ENCODE results near the gene CSNK1D.

CSNK1D gene

GRCh38 chr17:82247182-82247823 is 26.2 kb downstream of the CSNK1D start:
- H3K14ac ChIP-seq (ENCODE audit: low read length), result no peak overlapping the region

DNA sequence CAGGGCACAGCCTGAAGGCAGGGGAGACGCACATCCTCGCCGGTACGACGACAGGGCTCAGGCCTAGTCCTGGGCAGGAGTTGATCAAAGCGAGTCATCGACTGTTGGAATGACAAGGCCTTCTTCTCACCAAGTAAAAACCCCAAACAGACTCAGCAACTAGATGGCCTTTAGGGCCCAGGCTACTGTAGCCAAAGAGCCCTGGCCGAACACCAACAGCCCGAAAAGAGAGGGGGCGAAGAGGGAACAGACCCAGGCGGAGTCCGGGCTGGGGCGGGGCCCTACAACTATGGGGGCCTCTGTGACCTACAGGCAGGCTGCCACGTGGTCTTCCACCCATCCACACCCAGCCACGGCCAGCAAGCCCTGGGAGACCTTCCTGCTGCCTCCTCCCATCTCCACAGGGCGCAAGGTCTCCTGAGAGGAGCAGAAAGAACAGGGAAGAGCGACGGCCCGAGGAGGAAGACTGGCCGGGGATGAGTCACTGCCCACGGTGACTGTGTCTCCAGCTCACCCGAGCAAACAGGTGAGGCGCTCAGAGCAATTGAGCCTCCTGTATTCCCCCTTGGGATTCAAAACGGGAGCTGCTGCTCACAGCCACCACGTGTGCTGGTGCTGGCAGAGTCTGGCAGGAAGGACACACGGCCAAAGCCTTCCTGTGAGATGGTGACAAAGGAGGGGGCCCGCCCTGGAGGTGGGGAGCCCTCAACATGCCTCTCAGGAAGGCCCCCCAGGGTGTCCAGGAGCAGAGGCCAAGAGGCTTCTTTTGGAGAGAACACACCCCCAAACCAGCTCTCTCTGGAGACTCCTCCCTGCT is 26.9 kb downstream of the CSNK1D start:
- Histone ChIP-seq H3K4ac (ENCODE audit: low read depth, low read length) (no peak overlapping the region), H3K4me3 (ENCODE audit: low read depth, low read length) (no peak overlapping the region), H3K79me2 (ENCODE audit: control insufficient read depth, insufficient read depth, low read length, poor library complexity) (no peaks in the 10 kb centered on the region), H3K27me3 (ENCODE audit: insufficient read depth, low read length) (no peaks in the 10 kb centered on the region), H4K12ac (ENCODE audit: low read depth, low read length) (no peak overlapping the region), H3K18ac (ENCODE audit: low read length) (peak overlapping the region; percentile 27), H3K4me2 (ENCODE audit: low read length) (no peak overlapping the region), H2BK12ac (ENCODE audit: low read length) (no peak overlapping the region), H3K27ac (ENCODE audit: low read depth, low read length) (no peak overlapping the region), H3K9ac (ENCODE audit: low read length) (no peak overlapping the region), H3K23ac (ENCODE audit: low read length) (no peak overlapping the region), H3K9me3 (ENCODE audit: insufficient read depth, low read depth, low read length) (peaks cover 1% of the 10 kb centered on the region), H3K36me3 (ENCODE audit: control insufficient read depth in 1 of 2, insufficient read depth in 2 of 2, low read length in 2 of 2) (peaks cover 96% of the 10 kb centered on the region in 2 experiments), H4K8ac (ENCODE audit: low read depth, low read length) (no peak overlapping the region), H4K91ac (ENCODE audit: low read depth, low read length) (no peak overlapping the region), H2BK120ac (ENCODE audit: insufficient read depth, low read length, poor library complexity) (no peak overlapping the region), H3K79me1 (ENCODE audit: low read length) (no peaks in the 10 kb centered on the region), H2AFZ (ENCODE audit: insufficient read depth, low read length, poor library complexity) (no peak overlapping the region), H2AK5ac (ENCODE audit: low read length) (no peak overlapping the region), H3K4me1 (ENCODE audit: control insufficient read depth in 1 of 2, insufficient read depth in 2 of 2, low read length in 2 of 2) (peaks cover 0 to 3% of the 10 kb centered on the region in 2 experiments), H3K14ac (ENCODE audit: low read length) (no peak overlapping the region), H2BK5ac (ENCODE audit: low read depth, low read length, poor library complexity) (no peak overlapping the region)
- DNase-seq, result peak in 1 of 2 donors; percentile 49
- WGBS (ENCODE audit: extremely low coverage, insufficient coverage, insufficient read length), result no CpG with 5 or more reads among the region's 27 CpGs

More at GRCh38 chr17:82247182-82247823, 26.2 kb downstream of the CSNK1D start:
- Histone ChIP-seq H4K8ac (ENCODE audit: low read depth, low read length) (no peak overlapping the region), H3K36me3 (ENCODE audit: control insufficient read depth in 1 of 2, insufficient read depth in 2 of 2, low read length in 2 of 2) (peaks cover 97 to 98% of the 10 kb centered on the region in 2 experiments), H2BK120ac (ENCODE audit: insufficient read depth, low read length, poor library complexity) (no peak overlapping the region), H2BK5ac (ENCODE audit: low read depth, low read length, poor library complexity) (no peak overlapping the region), H3K18ac (ENCODE audit: low read length) (peak overlapping the region; percentile 27), H3K4ac (ENCODE audit: low read depth, low read length) (no peak overlapping the region), H3K9ac (ENCODE audit: low read length) (no peak overlapping the region), H3K4me1 (ENCODE audit: control insufficient read depth in 1 of 2, insufficient read depth in 2 of 2, low read length in 2 of 2) (peaks cover 0 to under 1% of the 10 kb centered on the region in 2 experiments), H3K79me1 (ENCODE audit: low read length) (no peaks in the 10 kb centered on the region), H3K9me3 (ENCODE audit: insufficient read depth, low read depth, low read length) (peaks cover under 1% of the 10 kb centered on the region), H2AK5ac (ENCODE audit: low read length) (no peak overlapping the region), H3K4me3 (ENCODE audit: low read depth, low read length) (no peak overlapping the region), H3K23ac (ENCODE audit: low read length) (no peak overlapping the region), H4K12ac (ENCODE audit: low read depth, low read length) (no peak overlapping the region), H3K79me2 (ENCODE audit: control insufficient read depth, insufficient read depth, low read length, poor library complexity) (no peaks in the 10 kb centered on the region), H2BK12ac (ENCODE audit: low read length) (no peak overlapping the region), H3K4me2 (ENCODE audit: low read length) (no peak overlapping the region), H4K91ac (ENCODE audit: low read depth, low read length) (no peak overlapping the region), H2AFZ (ENCODE audit: insufficient read depth, low read length, poor library complexity) (no peak overlapping the region), H3K27me3 (ENCODE audit: insufficient read depth, low read length) (no peaks in the 10 kb centered on the region), H3K27ac (ENCODE audit: low read depth, low read length) (no peak overlapping the region)
- no CpG with 5 or more reads among the region's 22 CpGs for WGBS (ENCODE audit: extremely low coverage, insufficient coverage, insufficient read length)
- DNase-seq, result peak in 1 of 2 donors; percentile 17

GRCh38 chr17:82246040-82246364 is 27.5 kb downstream of the CSNK1D start:
- Histone ChIP-seq H3K27ac (ENCODE audit: low read depth, low read length) (no peak overlapping the region), H3K9me3 (ENCODE audit: insufficient read depth, low read depth, low read length) (peaks cover 1% of the 10 kb centered on the region), H4K12ac (ENCODE audit: low read depth, low read length) (no peak overlapping the region), H3K9ac (ENCODE audit: low read length) (no peak overlapping the region), H3K18ac (ENCODE audit: low read length) (no peak overlapping the region), H3K79me2 (ENCODE audit: control insufficient read depth, insufficient read depth, low read length, poor library complexity) (no peaks in the 10 kb centered on the region), H2AK5ac (ENCODE audit: low read length) (no peak overlapping the region), H4K8ac (ENCODE audit: low read depth, low read length) (no peak overlapping the region), H2BK12ac (ENCODE audit: low read length) (no peak overlapping the region), H2BK5ac (ENCODE audit: low read depth, low read length, poor library complexity) (no peak overlapping the region), H2AFZ (ENCODE audit: insufficient read depth, low read length, poor library complexity) (no peak overlapping the region), H3K14ac (ENCODE audit: low read length) (no peak overlapping the region), H3K4me1 (ENCODE audit: control insufficient read depth in 1 of 2, insufficient read depth in 2 of 2, low read length in 2 of 2) (peaks cover 0 to 3% of the 10 kb centered on the region in 2 experiments), H3K23ac (ENCODE audit: low read length) (no peak overlapping the region), H2BK120ac (ENCODE audit: insufficient read depth, low read length, poor library complexity) (no peak overlapping the region), H4K91ac (ENCODE audit: low read depth, low read length) (no peak overlapping the region), H3K4ac (ENCODE audit: low read depth, low read length) (no peak overlapping the region), H3K4me3 (ENCODE audit: low read depth, low read length) (no peak overlapping the region), H3K4me2 (ENCODE audit: low read length) (no peak overlapping the region), H3K27me3 (ENCODE audit: insufficient read depth, low read length) (no peaks in the 10 kb centered on the region), H3K79me1 (ENCODE audit: low read length) (no peaks in the 10 kb centered on the region), H3K36me3 (ENCODE audit: control insufficient read depth in 1 of 2, insufficient read depth in 2 of 2, low read length in 2 of 2) (peaks cover 94% of the 10 kb centered on the region in 2 experiments)
- no peak for DNase-seq
- no CpG with 5 or more reads among the region's 5 CpGs for WGBS (ENCODE audit: extremely low coverage, insufficient coverage, insufficient read length)

DNA sequence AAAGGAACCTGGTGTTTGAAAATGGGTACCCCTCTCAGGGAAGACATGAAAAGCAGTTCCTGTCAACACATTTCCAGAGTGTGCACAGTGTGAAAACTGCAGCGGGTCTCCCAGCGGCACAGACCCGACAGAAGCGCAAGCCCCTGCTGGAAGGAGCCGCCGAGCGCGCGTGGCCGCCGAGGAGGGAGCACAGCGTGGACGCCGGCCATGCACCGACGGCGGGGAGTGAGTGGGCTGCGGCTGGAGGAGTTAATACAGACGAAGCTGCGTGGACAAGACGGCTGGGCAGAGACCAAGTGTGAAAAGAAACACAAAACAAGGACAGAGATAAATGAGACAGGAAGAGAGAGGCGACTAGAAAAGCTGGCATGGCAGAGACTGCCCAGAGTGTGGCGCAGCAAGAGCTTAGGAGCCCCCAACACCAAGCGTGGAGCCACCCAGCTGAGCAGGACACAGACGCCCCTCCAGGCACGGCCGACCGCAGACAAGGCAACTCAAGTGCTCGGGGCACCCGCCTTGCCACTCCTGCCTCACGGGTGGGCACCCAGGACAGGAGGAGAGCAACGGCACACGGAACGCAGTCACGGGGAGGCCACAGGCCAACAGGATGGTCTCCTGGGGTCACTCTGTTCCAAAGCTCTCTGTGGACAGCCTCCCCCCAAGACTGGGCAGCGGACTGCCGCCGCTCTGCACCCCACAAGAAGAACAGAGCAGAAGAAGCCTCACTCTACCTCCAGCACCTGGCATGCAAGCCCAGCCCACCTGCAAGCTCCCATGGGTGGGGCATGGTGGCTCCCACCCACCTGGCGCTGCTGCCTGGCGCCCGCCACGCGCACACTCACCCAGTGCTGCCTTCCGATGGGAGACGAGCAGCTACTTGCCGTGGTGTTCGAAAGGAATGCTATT is 28.1 kb downstream of the CSNK1D start:
- H3K18ac ChIP-seq (ENCODE audit: low read length), result no peak overlapping the region
- H3K36me3 ChIP-seq (ENCODE audit: control insufficient read depth in 1 of 2, insufficient read depth in 2 of 2, low read length in 2 of 2), result peaks cover 92 to 94% of the 10 kb centered on the region in 2 experiments
- no peak overlapping the region for H2AFZ ChIP-seq (ENCODE audit: insufficient read depth, low read length, poor library complexity)
- H3K4me2 ChIP-seq (ENCODE audit: low read length), result no peak overlapping the region
- H3K14ac ChIP-seq (ENCODE audit: low read length), result no peak overlapping the region
- H3K4me3 ChIP-seq (ENCODE audit: low read depth, low read length), result no peak overlapping the region
- H3K9ac ChIP-seq (ENCODE audit: low read length), result no peak overlapping the region
- no peak overlapping the region for H4K12ac ChIP-seq (ENCODE audit: low read depth, low read length)
- H3K9me3 ChIP-seq (ENCODE audit: insufficient read depth, low read depth, low read length), result peaks cover 1% of the 10 kb centered on the region
- WGBS (ENCODE audit: extremely low coverage, insufficient coverage, insufficient read length), result no CpG with 5 or more reads among the region's 47 CpGs
- H4K8ac ChIP-seq (ENCODE audit: low read depth, low read length), result no peak overlapping the region
- no peak overlapping the region for H3K27ac ChIP-seq (ENCODE audit: low read depth, low read length)
- H2BK5ac ChIP-seq (ENCODE audit: low read depth, low read length, poor library complexity), result no peak overlapping the region
- H3K79me1 ChIP-seq (ENCODE audit: low read length), result no peaks in the 10 kb centered on the region
- no peak overlapping the region for H4K91ac ChIP-seq (ENCODE audit: low read depth, low read length)
- H2BK12ac ChIP-seq (ENCODE audit: low read length), result no peak overlapping the region
- no peaks in the 10 kb centered on the region for H3K27me3 ChIP-seq (ENCODE audit: insufficient read depth, low read length)
- no peak overlapping the region for H3K4ac ChIP-seq (ENCODE audit: low read depth, low read length)
- H2AK5ac ChIP-seq (ENCODE audit: low read length), result no peak overlapping the region
- no peak overlapping the region for H3K23ac ChIP-seq (ENCODE audit: low read length)
- DNase-seq, result peak in 1 of 2 donors; percentile 23
- H2BK120ac ChIP-seq (ENCODE audit: insufficient read depth, low read length, poor library complexity), result no peak overlapping the region
- peaks cover 0 to 3% of the 10 kb centered on the region in 2 experiments for H3K4me1 ChIP-seq (ENCODE audit: control insufficient read depth in 1 of 2, insufficient read depth in 2 of 2, low read length in 2 of 2)
- H3K79me2 ChIP-seq (ENCODE audit: control insufficient read depth, insufficient read depth, low read length, poor library complexity), result no peaks in the 10 kb centered on the region
